ENCODE results near the gene ZNF48.

The ZNF48 gene

DNA sequence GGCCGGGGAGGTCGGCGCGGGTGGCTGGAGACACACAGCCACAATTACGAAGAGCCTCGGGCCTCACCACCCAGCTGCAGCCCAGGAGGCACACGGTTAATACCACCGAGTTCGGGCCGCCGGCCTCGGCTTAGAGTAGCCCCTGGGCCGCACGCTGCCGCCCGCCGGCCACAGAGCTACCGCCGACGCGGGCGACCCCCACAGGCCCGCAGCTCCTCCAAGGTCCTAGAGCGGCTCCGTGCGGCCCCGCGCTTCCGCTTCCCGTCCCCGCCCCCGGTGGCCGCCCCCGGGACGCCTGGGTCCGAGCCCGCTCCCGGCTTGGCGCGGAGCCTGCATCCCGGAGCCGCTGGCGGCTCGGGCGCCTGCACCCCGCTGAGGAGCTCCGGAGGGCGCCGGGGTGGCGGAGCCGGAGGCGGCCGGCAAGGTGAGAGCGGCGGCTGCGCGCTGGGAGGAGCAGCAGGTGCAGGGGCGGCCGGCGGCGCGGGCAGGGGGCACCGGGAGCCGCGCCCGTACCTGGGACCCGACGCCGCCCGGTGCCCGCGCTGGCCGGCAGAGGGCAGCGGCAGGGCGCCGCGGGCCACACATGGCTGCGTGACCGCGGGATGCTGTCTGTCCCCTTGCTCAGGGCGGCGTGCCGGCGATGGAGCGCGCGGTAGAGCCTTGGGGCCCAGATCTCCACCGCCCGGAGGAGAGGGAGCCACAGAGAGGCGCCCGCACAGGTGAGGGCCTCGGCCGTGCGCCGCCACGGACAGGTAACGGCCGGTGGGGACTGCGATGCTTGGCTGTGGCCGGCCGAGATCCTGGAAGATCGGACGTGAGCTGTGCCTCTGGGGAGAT lies at the start of gene ZNF48:
Gene ZNF48, plus strand, starts transcription at position 266 of the 837 bp plus-strand sequence. Its CDS starts 375 bp downstream, at position 641.
- peak; percentile 89 for DNase-seq (ENCODE audit: low spot score)

GRCh38 chr16:30346286-30346685 lies 48.9 kb upstream of the ZNF48 start:
- DNase-seq (ENCODE audit: low spot score): no peak

DNA sequence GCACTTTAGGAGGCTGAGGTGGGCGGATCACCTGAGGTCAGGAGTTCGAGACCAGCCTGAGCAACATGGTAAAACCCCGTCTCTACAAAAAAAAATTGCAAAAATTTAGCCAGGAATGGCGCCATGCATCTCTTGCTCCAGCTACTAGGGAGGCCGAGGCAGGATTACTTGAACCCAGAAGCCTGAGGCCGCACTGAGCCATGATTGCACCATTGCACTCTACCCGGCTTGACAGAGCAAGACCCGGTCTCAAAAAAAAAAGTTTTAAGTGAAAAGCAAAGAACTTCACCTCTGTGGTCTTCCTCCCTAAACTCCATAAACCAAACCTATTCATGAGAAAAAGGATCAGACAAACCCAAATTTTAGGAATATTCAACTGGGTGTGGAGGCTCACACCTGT lies 47.1 kb upstream of the ZNF48 start:
- DNase-seq (ENCODE audit: low spot score): no peak

DNA sequence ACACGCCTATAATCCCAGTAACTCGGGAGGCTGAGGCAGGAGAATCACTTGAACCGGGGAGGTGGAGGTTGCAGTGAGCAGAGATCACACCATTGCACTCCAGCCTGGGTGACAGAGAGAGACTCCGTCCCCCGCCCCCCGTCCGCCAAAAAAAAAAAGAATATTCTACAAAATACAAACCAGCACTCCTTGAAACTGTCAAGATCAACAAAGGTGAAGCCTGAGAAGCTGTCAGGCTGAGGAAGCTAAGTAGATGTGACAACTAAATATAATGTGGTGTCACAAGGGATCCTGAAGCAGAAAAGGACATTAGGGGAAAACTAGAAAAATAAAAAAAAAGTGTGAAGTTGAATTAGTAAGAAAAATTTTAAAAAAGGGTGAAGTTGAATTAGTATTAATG lies 46.3 kb upstream of the ZNF48 start:
- DNase-seq (ENCODE audit: low spot score): no peak

- DNase-seq (ENCODE audit: low spot score): no peak
Observed at GRCh38 chr16:30349675-30350074, 45.5 kb upstream of the ZNF48 start.

GRCh38 chr16:30350134-30350871 lies 44.9 kb upstream of the ZNF48 start:
- DNase-seq (ENCODE audit: low spot score): no peak

DNA sequence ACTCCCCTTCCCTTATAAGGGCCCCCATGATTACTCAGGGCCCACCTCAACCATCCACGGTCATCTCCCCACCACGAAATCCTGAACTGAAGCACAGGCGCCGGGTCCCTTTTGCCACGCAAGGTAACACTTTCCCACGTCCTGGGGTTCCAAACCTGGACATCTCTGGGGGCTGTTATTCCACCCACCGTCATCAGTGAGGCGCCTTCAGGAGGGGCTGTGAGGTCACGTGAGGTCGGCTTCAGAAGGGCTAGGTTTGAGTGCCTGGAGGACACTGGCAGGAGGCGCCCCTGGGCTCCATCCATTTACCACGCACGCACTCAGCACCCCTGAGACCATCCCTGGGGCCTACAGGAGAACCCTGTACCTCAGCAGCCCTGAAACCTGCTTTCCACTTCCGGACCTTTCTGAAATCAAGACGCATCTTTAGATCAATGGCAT lies 44.2 kb upstream of the ZNF48 start:
- no peak for DNase-seq (ENCODE audit: low spot score)

- peak; percentile 93 for DNase-seq (ENCODE audit: low spot score)
Observed at GRCh38 chr16:30351586-30352419, 43.4 kb upstream of the ZNF48 start.

DNA sequence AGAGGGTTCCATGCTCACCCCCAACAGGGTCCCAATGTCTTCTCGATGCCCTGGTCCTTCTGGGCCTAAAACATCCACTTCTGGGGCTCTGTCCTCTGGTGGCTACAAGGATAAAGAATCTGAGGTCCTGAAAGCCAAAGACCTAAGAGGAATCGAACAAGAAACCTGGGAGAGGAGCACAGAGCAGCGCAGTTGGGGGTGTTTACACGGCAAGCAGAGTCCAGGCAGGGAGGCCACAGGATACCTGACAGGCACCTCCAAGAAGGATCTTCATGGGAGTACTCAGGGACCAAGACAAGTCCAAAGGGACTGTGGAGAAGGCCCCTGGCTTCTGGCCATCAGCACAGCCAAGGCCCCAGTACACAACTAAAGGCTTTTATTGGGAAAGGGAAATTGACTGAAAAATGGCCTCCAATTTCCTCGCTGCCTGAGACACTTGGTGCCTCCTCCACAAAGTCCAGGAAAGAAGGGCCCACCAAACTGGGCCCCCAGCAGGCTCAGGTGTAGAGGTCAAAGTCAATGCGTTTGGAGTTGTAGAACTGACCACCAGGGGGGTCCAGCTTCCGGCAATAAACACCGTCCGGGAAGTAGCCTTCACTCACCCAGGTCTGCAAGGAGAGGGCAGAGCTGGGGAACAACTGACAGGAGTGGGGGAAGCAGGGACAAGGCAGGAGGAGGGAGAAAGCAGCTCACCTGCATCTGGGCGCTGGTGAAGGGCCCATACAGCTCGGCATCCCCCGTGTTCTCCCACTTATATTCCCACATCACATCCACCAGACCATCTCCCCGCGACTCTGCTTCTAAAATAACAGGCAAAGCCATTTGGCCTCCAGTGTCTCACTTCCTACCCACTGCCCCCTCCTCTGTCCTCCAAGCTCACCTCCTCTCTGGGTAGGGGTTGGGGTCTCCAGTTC lies 42.5 kb upstream of the ZNF48 start:
- DNase-seq (ENCODE audit: low spot score): no peak

GRCh38 chr16:30353438-30354129 lies 41.6 kb upstream of the ZNF48 start:
- no peak for DNase-seq (ENCODE audit: low spot score)

DNA sequence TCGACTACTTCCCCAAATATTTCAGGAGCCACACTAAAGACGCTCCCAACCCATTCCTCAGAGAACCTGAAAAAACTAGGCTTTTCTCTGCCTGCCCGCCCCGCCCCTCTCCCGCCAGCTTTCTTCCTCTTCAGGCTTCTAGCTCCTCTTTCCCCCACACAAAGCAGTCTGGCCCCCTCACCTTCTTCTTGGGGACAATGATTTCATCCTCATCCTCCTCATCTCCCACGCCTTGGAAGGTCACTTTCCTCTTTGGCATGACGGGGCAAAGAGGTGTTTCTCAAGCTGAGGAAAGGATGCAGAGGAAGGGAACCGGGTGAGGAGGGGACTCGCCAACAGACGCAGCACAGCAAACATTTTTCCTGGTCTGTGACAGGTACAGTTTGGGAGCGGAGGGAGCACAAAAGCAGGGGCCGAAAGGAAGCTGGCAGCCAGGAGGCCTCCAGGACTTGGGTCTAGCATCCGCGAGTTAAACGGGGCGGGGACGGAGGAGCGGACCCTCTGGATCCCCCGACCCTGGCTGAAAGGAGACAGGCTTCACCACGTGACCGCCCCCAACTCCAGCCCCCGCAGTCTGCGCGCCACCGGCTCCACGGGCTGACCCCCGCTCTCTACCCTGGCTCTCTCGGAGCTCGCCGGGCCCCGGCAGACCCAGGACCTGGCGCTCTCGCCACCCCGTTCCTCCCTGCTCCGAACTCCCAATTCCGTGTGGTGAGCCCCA lies 40.6 kb upstream of the ZNF48 start:
- DNase-seq (ENCODE audit: low spot score): no peak

DNA sequence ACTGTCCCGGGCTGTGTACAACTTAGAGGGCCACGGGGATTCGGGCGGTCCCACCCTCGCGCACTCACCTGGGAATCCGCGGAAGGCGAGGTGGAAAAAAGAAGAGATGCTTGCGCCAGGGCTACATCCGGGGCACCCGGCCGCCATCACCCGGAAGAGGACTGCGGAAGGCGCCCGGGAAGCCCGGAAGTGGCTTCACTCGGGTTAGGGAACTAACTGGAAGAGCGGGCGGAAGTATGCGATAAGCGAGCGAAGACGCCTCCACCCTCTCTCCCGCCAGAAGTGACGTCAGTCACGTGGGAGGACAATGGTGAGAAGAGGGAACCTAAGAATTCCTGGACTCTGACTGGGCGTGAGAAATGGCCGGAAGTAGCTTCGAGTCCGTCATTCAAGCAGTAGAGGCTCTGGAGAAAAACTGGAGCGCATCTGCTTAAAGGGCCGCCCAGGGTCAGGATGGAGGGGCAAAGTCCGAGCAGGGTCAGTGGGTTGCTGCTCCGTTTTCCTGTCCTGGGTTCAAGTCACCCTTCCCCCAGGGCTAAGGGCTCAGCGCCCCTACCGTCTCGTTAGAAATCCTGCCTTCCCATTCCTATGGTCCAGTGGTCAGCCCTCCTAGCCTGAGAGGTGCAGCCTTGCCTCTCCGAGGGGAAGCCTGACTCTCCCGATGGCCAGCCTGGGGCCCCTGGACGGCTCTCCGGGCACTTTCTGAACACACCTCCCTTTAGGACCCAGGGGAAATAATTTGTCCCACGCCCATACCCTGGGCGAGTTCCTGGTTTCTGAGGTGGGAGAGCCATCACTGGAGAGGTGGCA lies 39.9 kb upstream of the ZNF48 start, which contains the start of gene CD2BP2:
Gene CD2BP2, minus strand, starts transcription at position 165 of the 810 bp plus-strand sequence. CDS start 627 bp downstream, outside the sequence.
- DNase-seq (ENCODE audit: low spot score): peak; percentile 96

DNA sequence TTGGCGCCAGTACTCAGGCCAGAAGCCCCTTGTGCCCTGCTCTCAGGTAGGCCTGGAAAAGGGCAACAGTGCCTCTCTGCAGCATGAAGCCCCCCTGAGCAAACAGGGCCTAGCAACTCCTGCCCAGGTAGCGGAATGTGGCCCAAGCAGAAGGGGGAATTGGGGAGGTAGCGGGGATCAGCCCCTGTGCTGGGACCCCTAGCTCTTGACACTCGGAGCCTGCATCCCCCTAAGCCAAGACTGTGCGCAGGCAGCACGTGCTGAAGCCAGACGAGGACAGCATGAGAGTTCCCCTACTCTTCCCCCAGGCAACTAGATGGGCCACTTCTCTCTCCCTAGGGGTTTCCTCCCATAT lies 39.3 kb upstream of the ZNF48 start:
- no peak for DNase-seq (ENCODE audit: low spot score)

DNA sequence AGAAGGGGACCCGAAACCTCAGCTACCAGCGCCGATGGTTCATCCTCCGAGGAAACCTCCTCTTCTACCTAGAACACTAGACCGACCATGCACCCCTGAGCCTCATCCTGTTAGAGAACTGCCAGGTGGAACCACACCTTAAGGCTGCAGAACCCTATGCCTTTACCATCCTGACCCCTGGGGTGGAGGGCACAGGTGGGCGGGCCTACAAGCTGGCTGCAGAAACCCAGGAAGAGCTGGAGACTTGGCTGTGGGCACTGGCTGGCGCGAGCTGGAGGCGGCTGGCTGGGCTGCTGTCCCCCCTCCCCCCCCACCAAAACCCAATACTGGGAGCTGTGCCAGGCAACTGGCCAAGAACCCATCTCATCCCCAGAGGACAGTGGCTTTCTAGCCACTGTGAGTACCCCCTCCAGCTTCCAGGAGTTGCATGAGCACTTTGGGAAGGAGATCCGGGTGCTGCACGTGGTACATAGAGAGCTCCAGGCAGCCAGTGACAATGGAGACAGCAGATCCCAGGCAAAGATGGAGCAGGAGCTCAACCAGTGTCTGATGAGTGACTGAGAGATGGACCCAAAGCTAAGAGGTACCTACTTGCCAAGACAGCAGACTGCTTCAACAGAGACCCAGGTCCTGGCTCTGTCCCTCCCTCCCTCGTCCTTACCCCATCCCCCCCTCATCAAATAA lies 38.7 kb upstream of the ZNF48 start:
- DNase-seq (ENCODE audit: low spot score): no peak

- no peak for DNase-seq (ENCODE audit: low spot score)
Observed at GRCh38 chr16:30357085-30357714, 38.0 kb upstream of the ZNF48 start.

DNA sequence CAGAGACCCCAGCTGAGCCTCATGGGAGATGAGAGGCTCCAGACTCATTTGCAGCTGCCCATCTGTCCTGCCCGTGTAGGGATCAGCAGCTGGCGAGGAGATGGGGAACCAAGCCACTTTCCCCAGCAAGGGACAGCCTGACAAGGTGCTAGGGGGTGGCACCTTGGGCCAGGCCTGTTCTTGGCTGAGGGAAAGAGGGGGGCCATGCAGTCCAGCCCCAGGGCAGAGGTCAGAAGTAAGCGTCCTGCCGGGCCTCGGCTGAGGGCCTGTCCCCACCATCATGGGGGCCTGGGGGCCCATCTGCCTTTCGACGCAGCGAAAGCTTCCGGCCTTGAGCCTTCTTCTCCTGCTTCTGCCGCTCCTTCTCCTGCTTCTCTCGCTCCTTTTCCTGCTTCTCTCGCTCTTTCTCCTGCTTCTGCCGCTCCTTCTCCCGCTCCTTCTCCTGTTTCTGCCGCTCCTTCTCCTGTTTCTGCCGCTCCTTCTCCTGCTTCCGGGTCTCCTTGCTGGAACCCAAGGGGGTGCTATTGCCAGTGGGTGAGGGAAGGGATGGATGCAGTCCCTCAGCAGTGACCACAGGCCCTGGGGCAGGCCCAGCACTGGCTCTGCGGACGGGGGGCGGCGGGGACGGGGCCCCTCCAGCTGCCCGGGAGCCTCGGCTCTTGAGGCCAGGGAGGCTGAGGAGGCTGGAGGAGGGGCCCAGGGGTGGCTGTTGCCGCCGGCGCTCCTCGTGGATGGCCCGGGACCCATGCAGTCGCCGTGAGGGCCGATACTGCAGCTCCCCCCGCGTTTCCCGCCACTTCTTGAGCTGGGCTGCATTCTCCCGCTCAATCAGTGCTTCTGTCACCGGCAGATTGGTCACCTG lies 37.3 kb upstream of the ZNF48 start:
- DNase-seq (ENCODE audit: low spot score): no peak

DNA sequence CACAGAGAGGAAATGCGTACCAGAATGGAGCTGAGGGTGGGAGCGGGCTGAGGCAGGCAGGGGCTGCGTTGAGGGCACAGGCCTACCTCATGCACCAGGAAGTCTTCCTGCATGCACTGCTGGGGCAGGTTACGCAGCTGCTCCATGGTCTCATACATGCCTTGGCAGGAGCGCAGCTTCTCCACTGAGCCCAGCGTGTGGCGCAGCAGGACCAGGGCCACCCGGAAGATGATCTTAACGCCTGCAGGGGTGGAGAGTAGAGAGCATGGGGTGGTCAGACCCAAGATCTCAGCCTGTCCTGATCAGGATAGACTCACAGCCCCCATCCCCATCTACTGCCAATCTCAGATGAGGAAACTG lies 36.7 kb upstream of the ZNF48 start:
- DNase-seq (ENCODE audit: low spot score): no peak

All from AG08395 (cell line).